GM19452 (cell line): ENCODE results near the gene MAP1LC3B.
A peak's percentile ranks its signal among the peaks of the same experiment; 100 is the strongest.

Source experiments
- ATAC-seq: cut with Tn5 transposase; IDR thresholded peaks from one replicate; pipeline ENCODE4 v1.9.1; 2021; ENCODE audit not compliant: unreplicated experiment

MAP1LC3B gene

GRCh38 chr16:87391950-87392820 lies at the start of gene MAP1LC3B:
TSS of gene MAP1LC3B (plus strand) at chr16:87392336. CDS start at chr16:87392428, 92 bp downstream.
- peak; percentile 56 for ATAC-seq

- no peak for ATAC-seq
Measured at GRCh38 chr16:87342504-87342903, 49.6 kb upstream of the MAP1LC3B start.

- ATAC-seq, result no peak
Measured at GRCh38 chr16:87342978-87343752, 49.0 kb upstream of the MAP1LC3B start.

DNA sequence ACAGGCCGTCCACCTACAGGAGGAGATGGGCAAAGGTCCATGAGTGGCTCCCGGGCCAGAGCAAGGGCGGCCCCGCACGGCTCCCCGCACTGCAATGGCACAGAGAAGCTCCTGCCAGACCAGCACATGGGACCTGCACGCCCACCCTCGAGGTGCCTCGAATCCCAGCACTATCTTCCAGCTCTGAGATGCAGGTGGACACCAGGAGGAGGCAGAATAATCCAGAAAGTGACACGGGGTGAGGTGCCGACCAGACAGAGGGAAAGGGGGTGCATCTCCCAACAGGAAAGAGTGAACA lies 48.4 kb upstream of the MAP1LC3B start:
- ATAC-seq, result no peak

GRCh38 chr16:87344165-87344930 lies 47.8 kb upstream of the MAP1LC3B start:
- no peak for ATAC-seq

DNA sequence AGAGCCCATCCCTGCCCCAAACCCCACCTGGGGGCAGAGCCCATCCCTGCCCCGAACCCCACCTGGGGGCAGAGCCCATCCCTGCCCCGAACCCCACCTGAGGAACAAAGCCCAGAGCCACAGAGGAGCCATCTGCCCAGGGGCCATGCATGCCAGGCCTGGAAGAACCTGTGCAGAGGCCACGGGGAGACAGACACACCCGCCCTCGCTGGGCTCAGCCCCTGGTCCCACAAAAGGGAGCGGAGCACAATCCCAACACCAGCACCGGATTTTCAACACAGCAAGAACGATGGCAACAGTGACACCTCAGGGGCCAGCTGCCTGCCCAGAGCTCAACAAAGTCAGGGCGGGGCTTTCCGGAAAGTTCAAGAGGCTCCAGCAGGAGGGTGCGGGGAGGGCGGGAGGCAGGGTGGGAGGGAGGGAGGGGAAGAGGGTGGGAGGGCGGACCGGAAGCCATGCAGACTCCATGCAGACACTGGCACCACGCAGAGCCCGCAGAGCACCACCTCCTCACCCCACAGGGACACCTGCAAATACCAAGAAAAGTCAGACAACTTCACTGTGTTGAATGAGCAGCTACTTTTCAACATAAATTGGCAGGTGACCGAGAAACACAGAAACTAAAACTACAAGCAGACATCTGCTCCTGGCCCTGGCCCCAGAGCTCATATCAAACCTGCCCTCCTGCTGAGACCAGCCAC lies 47.1 kb upstream of the MAP1LC3B start:
- no peak for ATAC-seq

GRCh38 chr16:87345726-87346424 lies 46.3 kb upstream of the MAP1LC3B start:
- no peak for ATAC-seq

DNA sequence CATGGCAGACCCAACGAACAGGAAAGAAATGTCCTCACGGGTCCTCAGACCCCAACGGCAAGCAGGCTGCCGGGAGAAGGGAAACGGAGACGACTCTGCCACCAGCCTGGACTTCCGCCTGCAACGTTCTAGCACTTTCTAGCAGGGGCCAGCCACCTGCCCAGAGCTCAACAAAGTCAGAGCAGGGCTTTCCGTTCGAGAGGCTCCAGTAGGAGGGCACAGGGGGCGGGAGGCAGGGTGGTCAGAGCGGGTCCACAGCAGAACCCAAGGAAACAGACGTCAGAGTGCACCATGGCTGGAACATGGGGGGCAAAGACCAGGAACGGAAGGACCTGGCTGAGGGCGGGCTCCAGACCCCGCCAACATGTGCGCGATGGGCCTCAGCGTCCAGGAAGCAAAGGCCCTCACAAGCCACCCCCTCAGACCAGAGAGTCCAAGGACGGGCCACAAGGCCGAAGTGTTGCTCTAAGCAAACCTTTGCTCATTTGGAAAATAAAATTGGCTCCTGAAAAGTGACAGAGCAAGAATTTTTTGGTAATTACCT lies 45.5 kb upstream of the MAP1LC3B start:
- ATAC-seq, result no peak

- ATAC-seq, result no peak
Measured at GRCh38 chr16:87347932-87348615, 44.1 kb upstream of the MAP1LC3B start.

- no peak for ATAC-seq
Measured at GRCh38 chr16:87348616-87349157, 43.4 kb upstream of the MAP1LC3B start.

- no peak for ATAC-seq
Measured at GRCh38 chr16:87350031-87350430, 42.1 kb upstream of the MAP1LC3B start.

- ATAC-seq, result no peak
Measured at GRCh38 chr16:87350681-87351319, 41.3 kb upstream of the MAP1LC3B start.

GRCh38 chr16:87351320-87351698 lies 40.8 kb upstream of the MAP1LC3B start:
- ATAC-seq, result no peak

DNA sequence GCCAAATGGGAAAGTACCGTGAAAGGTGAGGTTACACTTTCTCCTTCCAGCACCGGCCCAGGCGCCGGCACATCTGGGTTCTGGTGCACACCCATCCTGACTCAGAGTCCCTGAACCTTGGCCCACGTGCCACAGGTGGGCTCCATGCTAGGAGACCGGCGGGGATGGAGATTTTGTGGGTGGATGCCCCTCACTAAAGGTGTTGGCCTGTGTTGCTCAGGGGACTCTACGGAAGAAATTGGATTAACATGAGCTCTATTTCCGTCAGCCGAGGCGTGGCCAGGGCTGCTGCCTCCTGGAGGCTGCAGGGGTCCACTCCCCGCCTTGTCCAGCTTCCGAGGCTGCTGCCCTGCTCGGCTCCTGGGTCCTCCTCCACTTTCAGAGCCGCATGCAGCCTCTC lies 39.3 kb upstream of the MAP1LC3B start:
- ATAC-seq, result no peak

- no peak for ATAC-seq
Measured at GRCh38 chr16:87353613-87354012, 38.5 kb upstream of the MAP1LC3B start.

DNA sequence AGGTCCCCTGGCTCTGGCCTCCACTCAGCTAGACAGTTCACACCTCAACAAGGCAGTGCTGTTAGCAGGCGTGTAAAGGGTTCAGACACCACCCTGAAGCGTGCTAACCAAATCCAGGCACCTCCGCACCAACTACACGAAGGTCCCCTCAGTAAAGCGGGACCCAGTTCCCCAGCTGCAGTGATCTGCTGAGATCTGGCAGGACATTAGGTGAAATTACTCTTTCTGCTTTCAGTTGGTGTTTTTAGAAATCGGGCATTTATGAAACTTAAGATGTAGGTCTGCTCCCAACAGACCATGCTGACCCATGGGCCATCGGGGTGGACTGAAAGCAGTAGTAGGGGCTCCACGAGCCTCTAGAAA lies 35.7 kb upstream of the MAP1LC3B start:
- no peak for ATAC-seq

- no peak for ATAC-seq
Measured at GRCh38 chr16:87358250-87358649, 33.9 kb upstream of the MAP1LC3B start.

DNA sequence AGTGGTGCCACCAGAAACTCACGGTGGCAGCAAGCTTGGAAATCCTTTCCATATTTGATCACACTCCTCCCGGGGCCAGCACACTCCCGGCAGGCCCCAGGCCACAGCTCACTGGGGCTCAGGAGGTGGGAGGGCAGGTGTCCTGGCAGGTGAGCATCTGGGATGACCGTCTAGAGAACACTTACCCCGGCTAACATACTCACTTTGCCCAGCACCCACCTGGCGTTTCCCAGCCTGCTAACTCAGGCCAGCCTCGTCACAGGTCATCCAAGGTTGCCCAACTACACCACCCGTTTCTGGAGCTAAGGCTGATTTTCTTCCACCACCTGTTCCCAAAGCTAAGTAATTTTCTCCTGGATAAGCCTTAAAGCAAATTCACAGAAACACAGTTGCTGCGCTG lies 33.4 kb upstream of the MAP1LC3B start:
- ATAC-seq, result no peak

GRCh38 chr16:87359121-87359520 lies 33.0 kb upstream of the MAP1LC3B start:
- no peak for ATAC-seq
